HG02973 (cell line): ENCODE data around the gene PRODH2.

ENCODE experiments used
- ATAC-seq: cut with Tn5 transposase; IDR thresholded peaks from one replicate; pipeline ENCODE4 v1.9.1; 2021; ENCODE audit warnings: moderate library complexity; ENCODE audit not compliant: unreplicated experiment

PRODH2 gene

GRCh38 chr19:35812220-35813042 is at the start of gene PRODH2:
TSS of gene PRODH2 (minus strand) at chr19:35812845. CDS start at chr19:35812805, 40 bp downstream.
- ATAC-seq, result no peak

GRCh38 chr19:35861640-35862160 is 49.1 kb upstream of the PRODH2 start:
- ATAC-seq, result no peak

- ATAC-seq, result no peak
Observed at GRCh38 chr19:35860818-35861639, 48.4 kb upstream of the PRODH2 start.

- ATAC-seq, result no peak
Observed at GRCh38 chr19:35860436-35860817, 47.8 kb upstream of the PRODH2 start.

- no peak for ATAC-seq
Observed at GRCh38 chr19:35859414-35859813, 46.8 kb upstream of the PRODH2 start.

GRCh38 chr19:35858311-35858710 is 45.7 kb upstream of the PRODH2 start:
- no peak for ATAC-seq

- ATAC-seq, result no peak
Observed at GRCh38 chr19:35856546-35857149, 44.0 kb upstream of the PRODH2 start, which contains the start of gene KIRREL2. TSS of gene KIRREL2 (plus strand) at chr19:35856911. CDS start at chr19:35857120, 209 bp downstream.

- ATAC-seq, result no peak
Observed at GRCh38 chr19:35853038-35853756, 40.6 kb upstream of the PRODH2 start.

- ATAC-seq, result no peak
Observed at GRCh38 chr19:35852029-35852780, 39.6 kb upstream of the PRODH2 start, which contains the start of gene NPHS1. TSS of gene NPHS1 (minus strand) at chr19:35852504. CDS start at chr19:35851837, 667 bp downstream.

GRCh38 chr19:35851213-35852028 is 38.8 kb upstream of the PRODH2 start:
- no peak for ATAC-seq

GRCh38 chr19:35848919-35849505 is 36.4 kb upstream of the PRODH2 start:
- ATAC-seq, result no peak

GRCh38 chr19:35848486-35848885 is 35.8 kb upstream of the PRODH2 start:
- ATAC-seq, result no peak

GRCh38 chr19:35847911-35848310 is 35.3 kb upstream of the PRODH2 start:
- ATAC-seq, result no peak

GRCh38 chr19:35846038-35846668 is 33.5 kb upstream of the PRODH2 start:
- ATAC-seq, result no peak

GRCh38 chr19:35845215-35846037 is 32.8 kb upstream of the PRODH2 start:
- no peak for ATAC-seq

- no peak for ATAC-seq
Observed at GRCh38 chr19:35844482-35845214, 32.0 kb upstream of the PRODH2 start.
